DLD1 (cell line): ENCODE data around the gene TPCN2.

ENCODE experiments used
- in situ Hi-C: cut with HindIII; loops from 2 replicates; pipeline ENCODE4 v1.10.0; 2017; ENCODE audit warnings: low sequenced_read_pairs

The TPCN2 gene

GRCh38 chr11:69108030-69108429 lies 59.3 kb downstream of the TPCN2 start:
- in situ Hi-C loops = no loop called here

- in situ Hi-C loops = no loop called here
Observed at GRCh38 chr11:69108559-69108958, 59.8 kb downstream of the TPCN2 start.

GRCh38 chr11:69109101-69109500 lies 60.4 kb downstream of the TPCN2 start:
- in situ Hi-C loops = no loop called here

GRCh38 chr11:69110451-69110850 lies 61.7 kb downstream of the TPCN2 start:
- in situ Hi-C loops = loop anchor here (10.0 kb wide), 1 partner anchor 544 kb away; no protein-coding TSS in a partner anchor

GRCh38 chr11:69111624-69112542 lies 63.2 kb downstream of the TPCN2 start:
- in situ Hi-C loops = loop anchor here (10.0 kb wide), 1 partner anchor 543 kb away; no protein-coding TSS in a partner anchor

- in situ Hi-C loops = loop anchor here (10.0 kb wide), 1 partner anchor 542 kb away; no protein-coding TSS in a partner anchor
Observed at GRCh38 chr11:69113226-69113625, 64.5 kb downstream of the TPCN2 start.

- in situ Hi-C loops = loop anchor here (10.0 kb wide), 1 partner anchor 541 kb away; no protein-coding TSS in a partner anchor
Observed at GRCh38 chr11:69113646-69114340, 65.1 kb downstream of the TPCN2 start.

GRCh38 chr11:69114362-69114761 lies 65.6 kb downstream of the TPCN2 start:
- in situ Hi-C loops = loop anchor here (10.0 kb wide), 1 partner anchor 540 kb away; no protein-coding TSS in a partner anchor

GRCh38 chr11:69114811-69115523 lies 66.2 kb downstream of the TPCN2 start:
- in situ Hi-C loops = loop anchor here (10.0 kb wide), 1 partner anchor 540 kb away; no protein-coding TSS in a partner anchor

- in situ Hi-C loops = loop anchor here (10.0 kb wide), 1 partner anchor 539 kb away; no protein-coding TSS in a partner anchor
Observed at GRCh38 chr11:69115586-69116560, 67.1 kb downstream of the TPCN2 start.

- in situ Hi-C loops = loop anchor here (10.0 kb wide), 1 partner anchor 538 kb away; no protein-coding TSS in a partner anchor
Observed at GRCh38 chr11:69116671-69117070, 67.9 kb downstream of the TPCN2 start.

- in situ Hi-C loops = loop anchor here (10.0 kb wide), 1 partner anchor 536 kb away; no protein-coding TSS in a partner anchor
Observed at GRCh38 chr11:69119190-69119589, 70.5 kb downstream of the TPCN2 start.

- in situ Hi-C loops = no loop called here
Observed at GRCh38 chr11:69120096-69120875, 71.6 kb downstream of the TPCN2 start.

GRCh38 chr11:69121021-69121420 lies 72.3 kb downstream of the TPCN2 start:
- in situ Hi-C loops = no loop called here

GRCh38 chr11:69121621-69122325 lies 73.0 kb downstream of the TPCN2 start:
- in situ Hi-C loops = no loop called here

- in situ Hi-C loops = no loop called here
Observed at GRCh38 chr11:69122326-69122629, 73.5 kb downstream of the TPCN2 start.

- in situ Hi-C loops = no loop called here
Observed at GRCh38 chr11:69122630-69123431, 74.1 kb downstream of the TPCN2 start.
